HUES6 (cell line): Measurements from ENCODE around the gene FCMR.
"Not testable (repeated sequence)": the region's sequence is repeated elsewhere in the genome, so short reads cannot be mapped to it uniquely, and the experiment has no call there.

ENCODE experiments used
- H3K27ac ChIP-seq: 2 replicates; pipeline ENCODE4 v1.7.0; 2013; ENCODE audit warnings: low read depth, mild to moderate bottlenecking, low read length, inconsistent platforms
- H3K27me3 ChIP-seq: 2 replicates; pipeline ENCODE4 v1.6.1; 2013; ENCODE audit warnings: low read length; ENCODE audit not compliant: control insufficient read depth, insufficient read depth
- H3K36me3 ChIP-seq: 2 replicates; pipeline ENCODE4 v1.6.1; 2013; ENCODE audit warnings: low read length; ENCODE audit not compliant: control insufficient read depth, insufficient read depth
- H3K4me1 ChIP-seq: 2 replicates; pipeline ENCODE4 v1.6.1; 2013; ENCODE audit warnings: low read length; ENCODE audit not compliant: control insufficient read depth, insufficient read depth
- H3K4me3 ChIP-seq: 2 replicates; pipeline ENCODE4 v1.5.1; 2013; ENCODE audit warnings: low read depth, low read length
- H3K9ac ChIP-seq: one replicate; pipeline ENCODE4 v1.6.1; 2013; ENCODE audit warnings: mild to moderate bottlenecking, low read length
- H3K9me3 ChIP-seq: 2 replicates; pipeline ENCODE4 v1.6.1; 2013; ENCODE audit warnings: low read depth, low read length; ENCODE audit not compliant: control insufficient read depth, insufficient read depth

FCMR gene

GRCh38 chr1:206854401-206855129 is 67.2 kb downstream of the FCMR start:
- no peaks in the 10 kb centered on the region for H3K4me1 ChIP-seq
- peaks cover 4% of the 10 kb centered on the region; the same call in 1 of the 2 replicates for H3K27me3 ChIP-seq
- H3K27ac ChIP-seq, result no peak overlapping the region
- no peak overlapping the region for H3K4me3 ChIP-seq
- no peaks in the 10 kb centered on the region for H3K36me3 ChIP-seq
- H3K9ac ChIP-seq, result no peak overlapping the region
- no peaks in the 10 kb centered on the region; the same call in 1 of the 2 replicates for H3K9me3 ChIP-seq

- not testable (repeated sequence) for H3K27ac ChIP-seq, H3K9me3 ChIP-seq, H3K36me3 ChIP-seq, H3K27me3 ChIP-seq, H3K4me1 ChIP-seq, H3K9ac ChIP-seq, H3K4me3 ChIP-seq
Observed at GRCh38 chr1:206853696-206854095, 68.0 kb downstream of the FCMR start.
